K562 (cell line): ENCODE results near the gene TMEM176B.

Experiments used
- CBX2 ChIP-seq: fragments of 200-600 bp; sonication (generic); IDR thresholded peaks from one replicate; pipeline ENCODE4 v1.6.1; 2012; ENCODE audit warnings: mild to moderate bottlenecking, low read length, inconsistent platforms; ENCODE audit not compliant: insufficient read depth, poor library complexity, severe bottlenecking
- CTCF ChIP-seq, 3 experiments: IDR thresholded peaks in 2 of 3; conservative IDR thresholded peaks in 1 of 3; 2 replicates each; pipeline ENCODE4 v1.5.1; 2011 to 2012; ENCODE audit warnings: low read length in 3 of 3, mild to moderate bottlenecking in 3 of 3, control low read depth in 2 of 3, improper control_type of control experiment in 1 of 3, inconsistent platforms in 1 of 3, low read depth in 1 of 3, mixed read lengths in 1 of 3, moderate library complexity in 1 of 3; ENCODE audit not compliant: insufficient read depth in 2 of 3
- EZH2 ChIP-seq: IDR thresholded peaks from 2 replicates; pipeline ENCODE4 v1.6.1; 2012; ENCODE audit warnings: low read depth, mild to moderate bottlenecking, inconsistent platforms, low read length, borderline replicate concordance
- NR2C1 ChIP-seq, 2 experiments: fragments of 450-650 bp; IDR thresholded peaks; 2 replicates each; pipeline ENCODE4 v1.6.1; 2017; ENCODE audit warnings: mild to moderate bottlenecking in 2 of 2, antibody characterized with exemption in 1 of 2, inconsistent platforms in 1 of 2, missing compliant biosample characterization in 1 of 2, missing genetic modification characterization in 1 of 2
- NRF1 ChIP-seq, 2 experiments: fragments of 450-650 bp; IDR thresholded peaks in 1 of 2; conservative IDR thresholded peaks in 1 of 2; 2 replicates each; pipeline ENCODE4 v1.6.1; 2014; ENCODE audit warnings: mild to moderate bottlenecking in 2 of 2
- PBX2 ChIP-seq, 2 experiments: IDR thresholded peaks in 1 of 2; conservative IDR thresholded peaks in 1 of 2; 2 replicates each; pipeline ENCODE4 v1.6.1; 2016; ENCODE audit warnings: low read depth in 2 of 2, mild to moderate bottlenecking in 1 of 2, missing compliant biosample characterization in 1 of 2, missing genetic modification characterization in 1 of 2, moderate library complexity in 1 of 2
- POLR2AphosphoS5 ChIP-seq: IDR thresholded peaks from 2 replicates; pipeline ENCODE4 v1.6.1; 2011; ENCODE audit warnings: mild to moderate bottlenecking, low read depth, low read length, moderate library complexity; ENCODE audit not compliant: control insufficient read depth, insufficient read depth
- TCF3 ChIP-seq: sonication (generic); formaldehyde crosslinking; IDR thresholded peaks from 2 replicates; pipeline ENCODE4 v1.4.0; 2020; ENCODE audit warnings: mild to moderate bottlenecking, missing genetic modification reagents
- TRIM24 ChIP-seq, 2 experiments: fragments of 450-650 bp; IDR thresholded peaks; 2 replicates each; pipeline ENCODE4 v1.6.1; 2016
- TRIM28 ChIP-seq: fragments of 450-650 bp; IDR thresholded peaks from 2 replicates; pipeline ENCODE4 v1.6.1; 2017
- ZNF274 ChIP-seq: IDR thresholded peaks from 2 replicates; pipeline ENCODE4 v1.6.1; 2011; ENCODE audit warnings: low read depth, mild to moderate bottlenecking, low read length, moderate library complexity, borderline replicate concordance

DNA sequence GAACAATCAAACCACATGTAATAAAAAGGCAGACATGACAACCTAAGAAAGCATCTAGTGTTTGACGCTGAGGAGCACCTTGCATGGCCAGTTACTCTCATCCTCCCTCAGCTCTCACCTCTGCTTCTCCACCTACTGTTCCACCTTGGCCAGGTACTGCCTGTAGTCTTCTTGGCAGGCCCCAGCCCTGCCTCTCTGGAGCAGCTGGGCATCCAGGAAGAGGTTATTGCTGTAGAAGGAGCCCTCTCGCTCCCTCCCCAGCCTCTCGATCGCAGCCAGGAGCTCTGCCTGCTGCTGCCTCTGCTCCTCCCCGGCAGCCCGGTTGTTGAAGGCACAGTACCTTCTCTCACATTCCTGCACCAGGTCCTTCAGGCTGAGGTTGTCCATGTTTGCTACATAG, 53.2 kb downstream of the TMEM176B start:
- TF ChIP-seq TCF3 (CRISPR knock-in tag) (no peak), CTCF (IDR thresholded peaks at IDR 0.05 in 2 of 3, conservative IDR thresholded peaks at IDR 0.05 in 1 of 3; ENCODE audit: insufficient read depth in 2 of 3, low read depth in 1 of 3, low read length in 3 of 3) (no peak), CBX2 (no peak), EZH2 (no peak), NR2C1 (IDR thresholded peaks at IDR 0.05) (no peak), NR2C1 (tag; IDR thresholded peaks at IDR 0.05) (no peak), NRF1 (conservative IDR thresholded peaks at IDR 0.05 in 1 of 2, IDR thresholded peaks at IDR 0.05 in 1 of 2) (no peak), TRIM28 (no peak), ZNF274 (no peak), PBX2 (CRISPR knock-in tag; IDR thresholded peaks at IDR 0.05; ENCODE audit: low read depth) (no peak), PBX2 (tag; conservative IDR thresholded peaks at IDR 0.05; ENCODE audit: low read depth) (no peak), POLR2AphosphoS5 (no peak), TRIM24 (IDR thresholded peaks at IDR 0.05) (no peak)
